22Rv1 (cell line): Measurements from ENCODE around the gene ATP10A.

Experiments used
- H3K27ac ChIP-seq: fragments of 450-650 bp; 2 replicates; pipeline ENCODE4 v1.5.1; 2017
- CTCF ChIP-seq: fragments of 450-650 bp; IDR thresholded peaks from 2 replicates; pipeline ENCODE4 v1.5.1; 2017; ENCODE audit warnings: mild to moderate bottlenecking
- ZFX ChIP-seq: fragments of 450-650 bp; IDR thresholded peaks from 2 replicates; pipeline ENCODE4 v1.6.1; 2017; ENCODE audit warnings: antibody characterized with exemption, borderline replicate concordance

Gene ATP10A

DNA sequence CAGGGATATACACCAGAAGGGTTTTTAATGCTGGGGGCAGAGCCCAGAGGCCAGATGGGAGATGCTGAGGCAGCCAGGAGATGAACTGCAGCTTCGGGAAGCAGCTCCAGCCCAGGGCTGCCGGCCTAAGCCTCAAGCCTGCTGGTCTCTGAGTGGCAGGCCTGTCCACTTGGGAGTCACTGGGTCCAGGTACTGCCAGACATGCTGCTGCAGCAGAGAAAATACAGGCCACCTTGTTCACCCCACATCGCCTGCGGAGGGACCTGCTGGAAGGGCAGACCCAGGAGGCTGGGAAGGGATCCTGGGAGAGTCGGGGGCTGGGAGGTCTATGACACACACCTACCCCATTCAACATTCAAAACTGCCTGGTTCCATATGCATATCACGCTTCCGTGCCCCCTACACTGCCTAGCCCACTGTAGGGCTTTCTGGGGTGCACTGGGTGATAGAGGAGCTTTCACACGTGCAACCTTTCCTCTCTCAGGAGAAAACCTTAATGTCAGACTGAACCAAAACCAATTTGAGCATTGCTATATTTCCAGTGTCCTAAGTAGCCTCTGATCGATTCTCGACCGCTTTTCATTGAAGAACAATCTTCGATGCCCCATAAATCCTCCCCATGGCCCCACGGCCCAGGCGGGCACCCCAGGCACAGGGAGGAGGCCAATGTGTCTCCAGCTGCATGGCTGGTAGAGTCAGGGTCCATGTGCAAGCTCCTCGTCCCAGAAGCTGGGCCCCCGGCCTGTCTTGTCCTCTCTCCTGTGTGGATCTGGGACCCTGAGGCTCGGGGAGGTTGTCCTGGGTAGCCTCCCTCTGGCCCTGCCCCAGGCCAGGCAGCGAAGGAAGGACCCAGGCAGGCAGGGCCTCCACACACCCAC is 147.4 kb downstream of the ATP10A start:
- TF ChIP-seq ZFX: no peak
- no peak for TF ChIP-seq CTCF

GRCh38 chr15:25714538-25714840 is 148.6 kb downstream of the ATP10A start:
- H3K27ac ChIP-seq: no peak overlapping the region
- TF ChIP-seq ZFX (no peak), CTCF (no peak)

More for the DNA sequence above, 147.4 kb downstream of the ATP10A start:
- H3K27ac ChIP-seq: no peak overlapping the region

- TF ChIP-seq ZFX (no peak), CTCF (no peak)
- H3K27ac ChIP-seq: no peak overlapping the region
These were observed 149.2 kb downstream of the ATP10A start for GRCh38 chr15:25713736-25714537.

GRCh38 chr15:25712961-25713355 is 150.2 kb downstream of the ATP10A start:
- H3K27ac ChIP-seq: no peak overlapping the region
- TF ChIP-seq ZFX: no peak
- no peak for TF ChIP-seq CTCF

DNA sequence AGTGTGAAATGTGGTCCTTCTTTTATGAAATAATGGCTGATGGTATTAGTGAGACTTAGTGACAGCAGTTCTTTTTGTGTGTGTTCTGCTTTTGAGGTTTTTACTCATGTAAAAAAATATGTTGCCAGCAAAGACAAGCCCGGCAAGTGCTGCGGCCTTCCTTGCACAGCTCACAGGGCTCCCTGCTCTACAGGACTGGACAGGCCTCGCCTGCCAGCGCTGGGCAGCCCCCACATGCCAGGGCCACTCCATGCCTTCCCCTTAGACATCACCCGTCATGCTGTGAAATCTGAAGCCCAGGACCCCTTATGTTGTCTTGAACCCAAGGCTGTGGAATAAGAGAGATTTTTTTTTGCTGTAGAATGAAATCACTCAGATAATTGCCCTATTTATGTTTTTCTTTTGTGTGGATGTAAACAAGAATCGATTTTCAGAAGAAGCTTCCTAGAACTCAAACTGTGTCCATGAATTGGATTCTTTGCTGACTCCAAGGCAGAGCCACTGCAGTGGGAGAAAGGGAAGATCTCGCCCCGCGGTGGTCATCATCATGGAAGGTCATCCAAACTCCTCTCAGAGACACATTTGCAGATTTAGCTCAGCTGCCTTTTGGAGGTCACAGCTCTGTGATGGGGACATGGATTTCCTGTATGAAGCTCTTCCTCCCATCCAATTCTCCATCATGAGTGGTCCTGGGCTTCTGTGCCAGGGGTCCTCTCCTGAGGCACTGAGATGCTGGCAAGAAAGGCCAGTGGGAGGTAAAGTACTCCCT is 150.8 kb downstream of the ATP10A start:
- TF ChIP-seq ZFX (no peak), CTCF (no peak)
- H3K27ac ChIP-seq: no peak overlapping the region

- TF ChIP-seq CTCF: no peak
- no peak for TF ChIP-seq ZFX
- no peak overlapping the region for H3K27ac ChIP-seq
These were observed 151.4 kb downstream of the ATP10A start for GRCh38 chr15:25711691-25712090.
